Endothelial cell of umbilical vein (primary cell): ENCODE data around the gene TKT. TPM values are rescaled to one million over a fixed set of nuclear protein-coding genes. Genes with fewer than 3 reads are reported as not detected.
A peak's percentile ranks its signal among the peaks of the same experiment; 100 is the strongest.

Source experiments
- BruUV-seq: library from RNA; stranded (reverse); fragments of 400-500 nt; replicated peaks from 2 replicates; lab custom pipeline; 2021; lab: Mats Ljungman, UMichigan
- CTCF ChIA-PET: fragments of 300-600, 350-600 bp; sonication (Branson Sonifier 250); formaldehyde crosslinking; loops from one replicate; lab custom pipeline; 2021; ENCODE audit warnings: antibody characterized with exemption, inconsistent platforms; lab: Charles Lee
- POLR2A ChIA-PET: fragments of 300-600, 350-600 bp; sonication (Branson Sonifier 250); formaldehyde crosslinking; loops from one replicate; lab custom pipeline; 2021; ENCODE audit warnings: antibody characterized with exemption, inconsistent platforms; lab: Charles Lee
- DNase-seq: peaks from one replicate; pipeline ENCODE4 v3.0.0-alpha.2; 2011; ENCODE audit warnings: low read depth, low spot score
- FAIRE-seq: peaks from 2 replicates; lab custom pipeline; 2011; peaks lifted over from hg19 to GRCh38; lab: Jason Lieb, UNC
- H2AFZ ChIP-seq: 2 replicates; pipeline ENCODE4 v1.6.0; 2012; ENCODE audit warnings: low read depth, low read length, control low read depth, inconsistent platforms
- H3K27ac ChIP-seq: 2 replicates; pipeline ENCODE4 v1.5.1; 2011; ENCODE audit warnings: low read depth, mild to moderate bottlenecking, control low read depth, low read length, moderate library complexity; ENCODE audit not compliant: insufficient read depth
- H3K27me3 ChIP-seq, 2 experiments: 2 replicates each; pipeline versions ENCODE4 v1.6.0 to v1.6.1; 2011; ENCODE audit warnings: low read length in 2 of 2, mixed read lengths in 1 of 2; ENCODE audit not compliant: control insufficient read depth in 2 of 2, insufficient read depth in 2 of 2
- H3K36me3 ChIP-seq, 2 experiments: 2 replicates in 1 of 2; 3 replicates in 1 of 2; pipeline ENCODE4 v1.5.1; 2011; ENCODE audit warnings: low read length in 2 of 2, mild to moderate bottlenecking in 1 of 2, moderate library complexity in 1 of 2; ENCODE audit not compliant: control insufficient read depth in 2 of 2, insufficient read depth in 2 of 2; ENCODE audit errors: extremely low read depth in 1 of 2
- H3K4me1 ChIP-seq: 3 replicates; pipeline ENCODE4 v1.5.1; 2011; ENCODE audit warnings: mild to moderate bottlenecking, low read length; ENCODE audit not compliant: control insufficient read depth, insufficient read depth; ENCODE audit errors: extremely low read depth
- H3K4me2 ChIP-seq: 2 replicates; pipeline ENCODE4 v1.6.1; 2011; ENCODE audit warnings: low read length, control low read depth, mixed read lengths; ENCODE audit not compliant: insufficient read depth
- H3K4me3 ChIP-seq, 3 experiments: fragments of 200-600 bp in 1 of 3; sonication (generic), shearing (Covaris generic) in 1 of 3; replicated peaks in 1 of 3; 2 replicates each; pipeline ENCODE4 v1.5.1; 2011 to 2016; ENCODE audit warnings: control low read depth in 3 of 3, low read length in 3 of 3, mild to moderate bottlenecking in 2 of 3, inconsistent platforms in 1 of 3, low read depth in 1 of 3, moderate library complexity in 1 of 3; ENCODE audit not compliant: insufficient read depth in 1 of 3
- H3K79me2 ChIP-seq: 2 replicates; pipeline ENCODE4 v1.6.0; 2012; ENCODE audit warnings: low read length, inconsistent platforms; ENCODE audit not compliant: control insufficient read depth, insufficient read depth
- H3K9ac ChIP-seq: replicated peaks from 2 replicates; pipeline ENCODE3; 2011; ENCODE audit warnings: low read length, control low read depth; ENCODE audit not compliant: insufficient read depth; ENCODE audit errors: extremely low read depth
- H3K9me1 ChIP-seq: replicated peaks from 3 replicates; pipeline ENCODE4 v1.6.0; 2011; ENCODE audit warnings: mild to moderate bottlenecking, low read length; ENCODE audit not compliant: control insufficient read depth, insufficient read depth; ENCODE audit errors: extremely low read depth
- H3K9me3 ChIP-seq: replicated peaks from 2 replicates; pipeline ENCODE4 v1.5.1; 2012; ENCODE audit warnings: low read length, inconsistent platforms; ENCODE audit not compliant: control insufficient read depth, insufficient read depth
- H4K20me1 ChIP-seq: replicated peaks from 2 replicates; pipeline ENCODE3; 2011; ENCODE audit warnings: mild to moderate bottlenecking, low read length; ENCODE audit not compliant: control insufficient read depth, insufficient read depth; ENCODE audit errors: extremely low read depth
- FOS ChIP-seq: IDR thresholded peaks from 2 replicates; pipeline ENCODE4 v1.6.1; 2011; ENCODE audit warnings: mild to moderate bottlenecking, low read length, moderate library complexity, borderline replicate concordance; ENCODE audit not compliant: insufficient read depth
- GATA2 ChIP-seq: IDR thresholded peaks from 2 replicates; pipeline ENCODE4 v1.7.0; 2011; ENCODE audit warnings: low read depth, mild to moderate bottlenecking, moderate library complexity, mixed read lengths, low read length; ENCODE audit not compliant: insufficient read length, insufficient read depth
- POLR2A ChIP-seq: IDR thresholded peaks from 2 replicates; pipeline ENCODE4 v1.6.1; 2012; ENCODE audit warnings: low read depth, mild to moderate bottlenecking, control low read depth, low read length
- dilution Hi-C: fragments of 300-500 bp; cut with MboI; formaldehyde crosslinking; loops from one replicate; pipeline ENCODE4 v1.15.0; 2019; ENCODE audit warnings: low sequenced_read_pairs; ENCODE audit not compliant: extremely low pct_ligation_motif_present
- intact Hi-C: fragments of 100-400 bp; cut with micrococcal nuclease; formaldehyde crosslinking; loops from one replicate; pipeline ENCODE4 v1.10.0; 2022
- polyA plus RNA-seq, 4 experiments: library from polyadenylated mRNA; depleted of rRNA in 3 of 4; stranded (reverse) in 3 of 4; unstranded in 1 of 4; fragments of >200 nt; gene quantifications; 2 replicates each; pipeline versions ENCODE4 v1.2.1 to v1.2.3, GENCODE V29; 2011 to 2012; ENCODE audit warnings: missing spikeins in 1 of 4
- total RNA-seq: library from RNA; stranded (reverse); gene quantifications from 2 replicates; pipeline ENCODE4 v1.2.3, GENCODE V29; 2021
- TF ChIP-seq, protein P1 (sequence below), 2 donors: IDR thresholded peaks; 1 replicate in 1 of 2; 2 replicates in 1 of 2; pipeline ENCODE4 v1.5.1; 2011; ENCODE audit warnings: low read length in 2 of 2, mild to moderate bottlenecking in 2 of 2, moderate library complexity in 2 of 2, control low read depth in 1 of 2, inconsistent platforms in 1 of 2, low read depth in 1 of 2; ENCODE audit not compliant: insufficient read depth in 1 of 2; ENCODE audit errors: extremely low read depth in 1 of 2

Gene TKT
- total and polyA plus RNA-seq, 2 donors (not counting 3 experiments of a cell fraction or from before 2014, with no cell fraction given), result 287 to 586 TPM

DNA sequence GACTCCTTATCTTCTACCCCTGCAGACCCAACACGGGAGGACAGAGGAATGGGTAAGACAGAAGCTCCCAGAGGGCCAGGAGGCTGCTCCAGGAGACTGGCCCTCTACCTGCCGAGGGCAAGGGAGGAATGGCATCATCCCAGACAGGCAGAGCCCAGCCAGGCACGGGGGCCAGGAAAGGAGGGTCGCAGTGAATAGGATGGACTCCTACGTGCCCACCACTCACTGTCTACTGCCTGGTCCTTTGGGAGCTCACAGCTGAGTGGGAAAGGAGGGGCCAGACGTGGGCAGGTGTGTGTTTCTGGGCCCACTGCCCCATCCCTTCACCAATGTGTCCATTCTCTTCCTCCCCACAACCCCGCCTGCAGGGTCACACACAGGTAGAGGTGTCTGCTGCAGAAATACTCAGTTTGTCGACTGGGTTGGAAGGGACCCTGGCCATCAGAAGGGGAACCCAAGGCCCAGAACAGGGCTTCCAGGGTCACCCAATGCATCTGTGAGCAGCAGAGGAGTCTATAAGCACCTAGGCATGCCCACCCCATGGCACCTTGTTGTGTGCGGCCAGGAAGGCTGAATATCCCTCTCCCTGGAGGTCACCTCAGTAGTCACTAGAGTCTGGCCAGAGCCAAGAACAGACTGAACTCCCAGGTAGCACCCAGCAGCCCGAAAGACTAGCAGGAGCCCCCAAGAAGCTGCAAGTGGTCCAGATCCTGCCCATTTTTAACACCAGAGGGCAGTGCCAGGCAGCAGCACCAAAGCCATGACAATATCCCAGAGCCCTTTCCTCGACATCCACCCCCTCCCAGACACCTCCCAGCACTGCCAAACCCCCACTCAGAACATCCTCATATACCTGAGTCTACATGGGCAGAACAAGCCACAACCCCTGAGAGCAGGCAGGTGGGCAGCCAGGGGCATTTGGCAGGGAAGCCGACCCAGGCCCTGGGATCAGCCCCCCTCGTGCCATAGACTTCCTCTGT lies 24.0 kb downstream of the TKT start:
- Histone ChIP-seq H3K9ac (no peak overlapping the region), H3K9me1 (no peaks in the 10 kb centered on the region), H3K27me3 (no peaks in the 10 kb centered on the region), H3K79me2 (peaks cover 42% of the 10 kb centered on the region), H3K27ac (no peak overlapping the region), H3K4me2 (no peak overlapping the region), H3K36me3 (peaks cover 55 to 76% of the 10 kb centered on the region in 2 experiments), H3K9me3 (no peaks in the 10 kb centered on the region), H3K4me1 (peaks cover 15% of the 10 kb centered on the region), H2AFZ (no peak overlapping the region), H4K20me1 (no peaks in the 10 kb centered on the region), H3K4me3 (no peak overlapping the region)
- TF ChIP-seq POLR2A, result no peak
- TF ChIP-seq FOS, result no peak
- TF ChIP-seq, protein P1, sequence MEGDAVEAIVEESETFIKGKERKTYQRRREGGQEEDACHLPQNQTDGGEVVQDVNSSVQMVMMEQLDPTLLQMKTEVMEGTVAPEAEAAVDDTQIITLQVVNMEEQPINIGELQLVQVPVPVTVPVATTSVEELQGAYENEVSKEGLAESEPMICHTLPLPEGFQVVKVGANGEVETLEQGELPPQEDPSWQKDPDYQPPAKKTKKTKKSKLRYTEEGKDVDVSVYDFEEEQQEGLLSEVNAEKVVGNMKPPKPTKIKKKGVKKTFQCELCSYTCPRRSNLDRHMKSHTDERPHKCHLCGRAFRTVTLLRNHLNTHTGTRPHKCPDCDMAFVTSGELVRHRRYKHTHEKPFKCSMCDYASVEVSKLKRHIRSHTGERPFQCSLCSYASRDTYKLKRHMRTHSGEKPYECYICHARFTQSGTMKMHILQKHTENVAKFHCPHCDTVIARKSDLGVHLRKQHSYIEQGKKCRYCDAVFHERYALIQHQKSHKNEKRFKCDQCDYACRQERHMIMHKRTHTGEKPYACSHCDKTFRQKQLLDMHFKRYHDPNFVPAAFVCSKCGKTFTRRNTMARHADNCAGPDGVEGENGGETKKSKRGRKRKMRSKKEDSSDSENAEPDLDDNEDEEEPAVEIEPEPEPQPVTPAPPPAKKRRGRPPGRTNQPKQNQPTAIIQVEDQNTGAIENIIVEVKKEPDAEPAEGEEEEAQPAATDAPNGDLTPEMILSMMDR (IDR thresholded peaks at IDR 0.05; ENCODE audit: extremely low read depth in 1 of 2, insufficient read depth in 1 of 2, low read depth in 1 of 2, low read length in 2 of 2), result peak in 1 of 2 donors; percentile 27
- no peak for TF ChIP-seq GATA2
- ChIA-PET POLR2A (no interaction called here), CTCF (interaction anchor here (0.6 to 0.9 kb wide), 2 partner anchors 11 to 40 kb away, joined by 3 read pairs; no protein-coding TSS in a partner anchor)
- FAIRE-seq (no peak), DNase-seq (no peak)
- intact Hi-C loops, result no loop called here
- no TSS peak for BruUV-seq
- dilution Hi-C loops, result no loop called here
